Measurements from ENCODE around the gene LRP5. TPM values are rescaled to one million over a fixed set of nuclear protein-coding genes. Genes with fewer than 3 reads are reported as not detected.
"Not testable (repeated sequence)": the region's sequence is repeated elsewhere in the genome, so short reads cannot be mapped to it uniquely, and the experiment has no call there.

The LRP5 gene
- total RNA-seq, 4 donors from 2014 or later: 19.1 to 86.2 (median 43.9) TPM

DNA sequence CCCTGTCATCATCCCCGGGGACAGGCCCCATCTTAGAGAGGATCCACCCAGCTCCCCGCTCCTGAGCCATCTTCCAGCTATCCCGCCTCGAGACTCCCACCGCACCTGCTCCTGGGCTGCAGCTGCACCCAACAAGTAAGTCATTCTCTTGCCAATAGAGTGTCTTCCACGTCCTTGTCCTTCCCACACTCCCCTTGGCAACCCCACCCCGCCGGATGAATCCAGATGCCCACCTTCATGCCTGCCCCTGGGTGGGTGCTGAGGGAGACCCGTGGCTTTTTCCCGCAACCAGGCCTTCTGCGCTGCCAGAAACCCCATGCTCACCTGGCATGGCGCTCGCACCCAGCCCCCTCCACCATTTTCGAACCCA lies 29.5 kb upstream of the LRP5 start:
- intact Hi-C loops (cut with DNase I; ENCODE audit: low total_unique reads): no loop called here
- Histone ChIP-seq H3K4me3 (no peak overlapping the region), H3K9me3 (no peaks in the 10 kb centered on the region), H3K27me3 (no peaks in the 10 kb centered on the region), H3K27ac (no peak overlapping the region), H3K36me3 (no peaks in the 10 kb centered on the region), H3K4me1 (no peaks in the 10 kb centered on the region)
- DNase-seq: no peak
- TF ChIP-seq, protein P1, sequence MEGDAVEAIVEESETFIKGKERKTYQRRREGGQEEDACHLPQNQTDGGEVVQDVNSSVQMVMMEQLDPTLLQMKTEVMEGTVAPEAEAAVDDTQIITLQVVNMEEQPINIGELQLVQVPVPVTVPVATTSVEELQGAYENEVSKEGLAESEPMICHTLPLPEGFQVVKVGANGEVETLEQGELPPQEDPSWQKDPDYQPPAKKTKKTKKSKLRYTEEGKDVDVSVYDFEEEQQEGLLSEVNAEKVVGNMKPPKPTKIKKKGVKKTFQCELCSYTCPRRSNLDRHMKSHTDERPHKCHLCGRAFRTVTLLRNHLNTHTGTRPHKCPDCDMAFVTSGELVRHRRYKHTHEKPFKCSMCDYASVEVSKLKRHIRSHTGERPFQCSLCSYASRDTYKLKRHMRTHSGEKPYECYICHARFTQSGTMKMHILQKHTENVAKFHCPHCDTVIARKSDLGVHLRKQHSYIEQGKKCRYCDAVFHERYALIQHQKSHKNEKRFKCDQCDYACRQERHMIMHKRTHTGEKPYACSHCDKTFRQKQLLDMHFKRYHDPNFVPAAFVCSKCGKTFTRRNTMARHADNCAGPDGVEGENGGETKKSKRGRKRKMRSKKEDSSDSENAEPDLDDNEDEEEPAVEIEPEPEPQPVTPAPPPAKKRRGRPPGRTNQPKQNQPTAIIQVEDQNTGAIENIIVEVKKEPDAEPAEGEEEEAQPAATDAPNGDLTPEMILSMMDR (IDR thresholded peaks at IDR 0.05): no peak
- no peak for TF ChIP-seq POLR2A (IDR thresholded peaks at IDR 0.05)

DNA sequence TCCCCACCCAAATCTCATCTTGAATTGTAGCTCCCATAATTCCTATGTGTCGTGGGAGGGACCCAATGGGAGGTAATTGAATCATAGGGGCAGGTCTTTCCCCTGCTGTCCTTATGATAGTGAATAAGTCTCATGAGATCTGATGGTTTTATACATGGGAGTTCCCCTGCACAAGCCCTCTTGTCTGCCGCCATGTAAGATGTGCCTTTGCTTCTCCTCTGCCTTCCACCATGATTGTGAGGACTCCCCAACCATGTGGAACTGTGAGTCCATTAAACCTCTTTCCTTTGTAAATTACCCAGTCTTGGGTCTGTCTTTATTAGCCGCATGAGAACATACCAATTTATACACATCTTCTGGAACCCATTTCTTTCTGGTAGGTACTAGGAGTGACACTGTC lies 27.8 kb upstream of the LRP5 start:
- not testable (repeated sequence) for H3K27ac ChIP-seq, DNase-seq, H3K4me3 ChIP-seq

DNA sequence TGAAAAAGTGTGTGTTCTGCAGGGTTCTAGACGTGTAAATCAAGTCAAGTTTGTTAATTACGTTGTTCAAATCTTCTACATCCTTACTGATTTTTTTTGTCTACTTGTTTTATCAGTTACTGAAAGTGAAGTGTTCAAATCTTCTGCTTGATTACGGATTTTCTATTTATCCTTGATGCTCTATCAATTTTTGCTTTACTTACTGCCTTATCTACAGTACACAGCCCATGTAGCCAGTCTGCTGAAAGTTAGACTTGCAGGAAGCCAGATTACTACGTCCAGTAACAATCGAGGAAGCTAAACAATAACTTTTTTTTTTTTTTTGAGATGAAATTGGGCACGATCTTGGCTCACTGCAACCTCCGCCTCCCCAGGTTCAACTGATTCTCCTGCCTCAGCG lies 25.0 kb upstream of the LRP5 start:
- no peaks in the 10 kb centered on the region for H3K9me3 ChIP-seq
- no peaks in the 10 kb centered on the region for H3K4me1 ChIP-seq
- no peak overlapping the region for H3K27ac ChIP-seq
- no peaks in the 10 kb centered on the region for H3K27me3 ChIP-seq
- no peak for DNase-seq
- H3K4me3 ChIP-seq: no peak overlapping the region
- H3K36me3 ChIP-seq: no peaks in the 10 kb centered on the region
- intact Hi-C loops (cut with DNase I; ENCODE audit: low total_unique reads): no loop called here
- no peak for TF ChIP-seq POLR2A (IDR thresholded peaks at IDR 0.05)
- TF ChIP-seq, protein P1 (IDR thresholded peaks at IDR 0.05): no peak

More for the DNA sequence above, 27.8 kb upstream of the LRP5 start:
- H3K27me3 ChIP-seq; H3K4me1 ChIP-seq; intact Hi-C loops (cut with DNase I; ENCODE audit: low total_unique reads); H3K36me3 ChIP-seq; H3K9me3 ChIP-seq: not testable (repeated sequence)

DNA sequence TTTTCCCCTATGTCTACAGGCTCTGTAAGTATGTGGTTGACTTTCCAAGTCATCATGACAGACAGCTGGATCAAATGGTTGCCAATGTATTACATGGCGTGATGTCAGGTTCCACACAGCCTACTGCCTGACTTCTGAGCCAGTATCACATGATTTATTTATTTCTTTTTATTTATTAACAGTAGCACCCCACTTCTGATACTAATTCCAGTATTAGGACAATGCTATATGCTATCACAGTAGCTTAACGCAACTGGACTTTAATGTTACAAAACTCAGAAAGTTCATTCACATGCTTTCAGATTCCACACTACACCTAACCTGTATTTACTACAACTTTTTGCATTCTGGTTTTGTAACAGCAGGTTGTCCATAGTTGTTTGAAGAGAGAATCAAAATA lies 22.9 kb upstream of the LRP5 start:
- intact Hi-C loops (cut with DNase I; ENCODE audit: low total_unique reads): no loop called here
- TF ChIP-seq, protein P1 (IDR thresholded peaks at IDR 0.05): no peak
- TF ChIP-seq POLR2A (IDR thresholded peaks at IDR 0.05): no peak
- Histone ChIP-seq H3K9me3 (no peaks in the 10 kb centered on the region), H3K27ac (no peak overlapping the region), H3K27me3 (no peaks in the 10 kb centered on the region), H3K4me3 (no peak overlapping the region), H3K36me3 (no peaks in the 10 kb centered on the region), H3K4me1 (no peaks in the 10 kb centered on the region)
- no peak for DNase-seq

DNA sequence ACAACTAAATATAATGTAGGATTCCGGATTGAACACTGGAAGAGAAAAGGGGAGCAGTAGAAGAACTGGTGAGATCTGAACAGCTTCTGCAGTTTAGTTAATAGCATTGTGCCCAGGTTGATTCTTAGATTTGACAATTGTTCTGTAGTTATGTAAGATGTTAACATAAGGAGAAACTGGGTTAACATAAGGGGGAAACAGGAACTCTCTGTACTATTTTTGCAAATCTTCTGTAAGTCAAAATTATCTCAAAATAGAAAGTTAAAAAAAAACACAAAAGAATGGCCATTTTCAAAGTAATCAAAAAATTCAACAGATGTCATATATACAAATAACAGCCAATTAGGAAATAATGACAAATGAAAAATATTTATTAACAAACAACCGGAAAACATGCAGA lies 18.7 kb upstream of the LRP5 start:
- H3K27ac ChIP-seq: no peak overlapping the region
- H3K27me3 ChIP-seq: no peaks in the 10 kb centered on the region
- TF ChIP-seq, protein P1 (IDR thresholded peaks at IDR 0.05): no peak
- no peak for TF ChIP-seq POLR2A (IDR thresholded peaks at IDR 0.05)
- H3K4me1 ChIP-seq: no peaks in the 10 kb centered on the region
- H3K4me3 ChIP-seq: no peak overlapping the region
- DNase-seq: no peak
- H3K9me3 ChIP-seq: no peaks in the 10 kb centered on the region
- intact Hi-C loops (cut with DNase I; ENCODE audit: low total_unique reads): no loop called here
- H3K36me3 ChIP-seq: no peaks in the 10 kb centered on the region

DNA sequence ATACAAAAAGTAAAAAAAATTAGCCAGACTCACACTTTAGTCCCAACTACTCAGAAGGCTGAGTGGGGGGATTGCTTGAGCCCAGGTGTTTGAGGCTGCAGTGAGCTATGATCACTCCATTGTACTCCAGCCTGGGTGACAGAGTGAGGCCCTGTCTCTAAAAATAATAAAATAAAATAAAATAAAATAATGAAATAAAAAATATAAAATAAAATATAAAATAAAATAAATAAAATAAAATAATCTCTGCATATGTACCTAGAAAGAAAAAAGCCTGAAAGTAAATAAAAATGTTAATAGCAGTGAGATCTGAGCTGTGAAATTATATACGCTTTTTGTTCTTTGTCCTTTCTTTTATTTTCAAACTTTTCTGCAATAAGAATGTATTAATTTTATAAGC lies 17.1 kb upstream of the LRP5 start:
- Histone ChIP-seq H3K27me3 (no peaks in the 10 kb centered on the region), H3K4me3 (no peak overlapping the region), H3K4me1 (no peaks in the 10 kb centered on the region), H3K36me3 (no peaks in the 10 kb centered on the region), H3K27ac (no peak overlapping the region), H3K9me3 (no peaks in the 10 kb centered on the region)
- TF ChIP-seq POLR2A (IDR thresholded peaks at IDR 0.05): no peak
- TF ChIP-seq, protein P1 (IDR thresholded peaks at IDR 0.05): no peak
- intact Hi-C loops (cut with DNase I; ENCODE audit: low total_unique reads): loop anchor here (5.0 kb wide), 1 partner anchor 38 kb away; no protein-coding TSS in a partner anchor
- no peak for DNase-seq
